ENCODE measurements around the gene ABCB11. TPM values are rescaled to one million over a fixed set of nuclear protein-coding genes. Genes with fewer than 3 reads are reported as not detected.

The ABCB11 gene
- total and polyA plus RNA-seq, 2 of the 4 experiments (the other 2 are of a cell fraction): not detected

- in situ Hi-C loops (cut with MboI; ENCODE audit: low sequenced_read_pairs): no loop called here
- Histone ChIP-seq H3K27me3 (ENCODE audit: control insufficient read depth, insufficient read depth, low read length) (no peaks in the 10 kb centered on the region), H3K27ac (ENCODE audit: insufficient read depth, low read length) (no peak overlapping the region), H2BK5ac (ENCODE audit: low read depth, low read length, poor library complexity, severe bottlenecking) (no peak overlapping the region), H4K91ac (ENCODE audit: insufficient read depth, low read depth, low read length) (no peak overlapping the region), H3K14ac (replicated peaks; ENCODE audit: low read depth, low read length) (no peak overlapping the region), H2BK15ac (ENCODE audit: low read depth, low read length) (no peak overlapping the region), H3K56ac (ENCODE audit: extremely low read depth, insufficient read depth, low read length) (no peak overlapping the region), H4K20me1 (ENCODE audit: insufficient read depth, low read length) (no peaks in the 10 kb centered on the region), H3K9ac (ENCODE audit: low read depth, low read length) (no peak overlapping the region), H2BK120ac (ENCODE audit: low read depth, low read length) (no peak overlapping the region), H3K23ac (ENCODE audit: low read depth, low read length) (no peak overlapping the region), H3K9me3 (ENCODE audit: control insufficient read depth, insufficient read depth, low read length) (no peaks in the 10 kb centered on the region), H3K79me1 (ENCODE audit: low read depth in 1 of 2, low read length in 2 of 2) (no peaks in the 10 kb centered on the region), H3K4me1 (ENCODE audit: control insufficient read depth, insufficient read depth, low read length) (no peaks in the 10 kb centered on the region), H2BK20ac (ENCODE audit: low read depth, low read length) (no peak overlapping the region), H2AFZ (replicated peaks; ENCODE audit: low read length, poor library complexity) (no peak overlapping the region), H3K4ac (ENCODE audit: low read depth, low read length) (no peak overlapping the region), H3K9me1 (ENCODE audit: insufficient read depth, low read length) (no peaks in the 10 kb centered on the region), H4K5ac (ENCODE audit: low read depth, low read length) (no peak overlapping the region), H3K18ac (ENCODE audit: low read depth, low read length) (no peak overlapping the region), H2AK5ac (ENCODE audit: low read depth, low read length) (no peak overlapping the region), H3K4me2 (ENCODE audit: low read depth, low read length) (no peak overlapping the region), H4K8ac (ENCODE audit: low read depth in 2 of 2, low read length in 2 of 2) (no peak overlapping the region), H3K36me3 (ENCODE audit: control insufficient read depth, insufficient read depth, low read length) (no peaks in the 10 kb centered on the region), H2AK9ac (replicated peaks; ENCODE audit: low read depth, low read length, poor library complexity) (no peak overlapping the region), H3K4me3 (ENCODE audit: insufficient read depth, low read depth, low read length) (no peak overlapping the region)
- intact Hi-C loops (cut with micrococcal nuclease): no loop called here
- TF ChIP-seq FOS (IDR thresholded peaks at IDR 0.05; ENCODE audit: low read depth, low read length): no peak
- TF ChIP-seq BHLHE40 (IDR thresholded peaks at IDR 0.05; ENCODE audit: low read depth, low read length): no peak
- TF ChIP-seq MXI1 (IDR thresholded peaks at IDR 0.05; ENCODE audit: borderline replicate concordance, low read depth, low read length): no peak
- no peak for TF ChIP-seq NFE2L2 (IDR thresholded peaks at IDR 0.05; ENCODE audit: low read depth, low read length)
- no peak for TF ChIP-seq CHD1 (IDR thresholded peaks at IDR 0.05; ENCODE audit: low read depth, low read length)
- DNase-seq: no peak
- BruUV-seq (replicated peaks): no TSS peak
- POLR2A ChIA-PET (ENCODE audit: unreplicated experiment): no interaction called here
- ATAC-seq (ENCODE audit: low read depth): no peak
- dilution Hi-C loops (cut with HindIII; ENCODE audit: low sequenced_read_pairs, unreplicated experiment): no loop called here
- CTCF ChIA-PET: interaction anchor here (0.6 kb wide), 1 partner anchor 443 kb away, joined by 5 read pairs; no protein-coding TSS in a partner anchor
Observed at GRCh38 chr2:168954256-168954655, 76.9 kb downstream of the ABCB11 start.

All from IMR-90 (cell line).